CD8-positive, alpha-beta memory T cell (primary cell): ENCODE results near the gene MAP3K12. TPM values are rescaled to one million over a fixed set of nuclear protein-coding genes. Genes with fewer than 3 reads are reported as not detected.
"Not testable (repeated sequence)": the region's sequence is repeated elsewhere in the genome, so short reads cannot be mapped to it uniquely, and the experiment has no call there.

Source experiments
- CTCF ChIA-PET: fragments of 350-600 bp; sonication (Branson Sonifier 250); formaldehyde crosslinking; loops from one replicate; lab custom pipeline; 2021; ENCODE audit warnings: antibody characterized with exemption; lab: Charles Lee
- POLR2A ChIA-PET: fragments of 350-600 bp; sonication (Branson Sonifier 250); formaldehyde crosslinking; loops from one replicate; lab custom pipeline; 2021; ENCODE audit warnings: antibody characterized with exemption; lab: Charles Lee
- DNase-seq, 5 donors: peaks; one replicate each; pipeline versions ENCODE4 v3.0.0 to v3.0.0-alpha.2; 2020 to 2022; ENCODE audit warnings: mixed read lengths in 1 of 5
- H3K27ac ChIP-seq: one replicate; pipeline ENCODE4 v1.7.0; 2013; ENCODE audit warnings: low read depth, mild to moderate bottlenecking, low read length, moderate library complexity
- H3K27me3 ChIP-seq: 2 replicates; pipeline ENCODE4 v1.7.0; 2013; ENCODE audit warnings: low read length, mild to moderate bottlenecking; ENCODE audit not compliant: insufficient read depth, poor library complexity, severe bottlenecking
- H3K36me3 ChIP-seq: 2 replicates; pipeline ENCODE4 v1.7.0; 2013; ENCODE audit warnings: mild to moderate bottlenecking, low read length, moderate library complexity; ENCODE audit not compliant: insufficient read depth
- H3K4me1 ChIP-seq: 2 replicates; pipeline ENCODE4 v1.7.0; 2013; ENCODE audit warnings: mild to moderate bottlenecking, low read length, moderate library complexity; ENCODE audit not compliant: insufficient read depth
- H3K4me3 ChIP-seq: 2 replicates; pipeline ENCODE4 v1.7.0; 2013; ENCODE audit warnings: mild to moderate bottlenecking, low read length
- H3K9me3 ChIP-seq: 2 replicates; pipeline ENCODE4 v1.7.0; 2013; ENCODE audit warnings: mild to moderate bottlenecking, low read length
- H3K27ac Mint-ChIP-seq, 8 donors: one replicate each; pipeline ENCODE4 v1.8.0; 2020 to 2021; ENCODE audit warnings: mixed read lengths in 8 of 8, mild to moderate bottlenecking in 6 of 8, inconsistent platforms in 3 of 8, moderate library complexity in 3 of 8
- H3K27me3 Mint-ChIP-seq, 2 donors: one replicate each; pipeline ENCODE4 v1.8.0; 2020 to 2021; ENCODE audit warnings: mixed read lengths in 2 of 2, mild to moderate bottlenecking in 1 of 2, moderate library complexity in 1 of 2
- H3K36me3 Mint-ChIP-seq, 3 donors: one replicate each; pipeline ENCODE4 v1.8.0; 2020 to 2021; ENCODE audit warnings: mixed read lengths in 3 of 3, inconsistent platforms in 1 of 3, mild to moderate bottlenecking in 1 of 3
- H3K4me1 Mint-ChIP-seq, 3 donors: one replicate each; pipeline ENCODE4 v1.8.0; 2020 to 2021; ENCODE audit warnings: mixed read lengths in 3 of 3, inconsistent platforms in 1 of 3, mild to moderate bottlenecking in 1 of 3
- H3K4me3 Mint-ChIP-seq, 7 donors: one replicate each; pipeline ENCODE4 v1.8.0; 2020 to 2021; ENCODE audit warnings: mixed read lengths in 7 of 7, mild to moderate bottlenecking in 6 of 7, moderate library complexity in 4 of 7, inconsistent platforms in 2 of 7
- H3K9me3 Mint-ChIP-seq, 5 donors: one replicate each; pipeline ENCODE4 v1.8.0; 2020 to 2022; ENCODE audit warnings: mixed read lengths in 5 of 5, mild to moderate bottlenecking in 3 of 5, moderate library complexity in 2 of 5, inconsistent platforms in 1 of 5
- polyA plus RNA-seq: library from polyadenylated mRNA; unstranded; fragments of 300-500 nt; fragmentation: Illumina TruSeq; gene quantifications from one replicate; pipeline ENCODE4 v1.2.3, GENCODE V29; 2021
- total RNA-seq, 2 experiments: library from RNA; stranded (reverse); gene quantifications; one replicate each; pipeline ENCODE4 v1.2.3, GENCODE V29; 2021

The MAP3K12 gene
- total and polyA plus RNA-seq, 3 experiments from 2014 or later: 6.9 to 11.9 (median 11.9) TPM

- Histone ChIP-seq H3K36me3 (peaks cover 22% of the 10 kb centered on the region), H3K4me3 (peak within 1 kb of the TSS; percentile 89), H3K4me1 (peaks cover 43% of the 10 kb centered on the region), H3K9me3 (no peaks in the 10 kb centered on the region), H3K27ac (peak within 1 kb of the TSS; percentile 91), H3K27me3 (no peaks in the 10 kb centered on the region)
- Mint-ChIP-seq H3K4me1 (peaks cover 37 to 48% (median 47%) of the 10 kb centered on the region in 3 donors), H3K36me3 (peaks cover 0 to 40% (median 7%) of the 10 kb centered on the region in 3 donors), H3K4me3 (peak within 1 kb of the TSS; percentile 94 to 98 (median 97)), H3K27ac (peak within 1 kb of the TSS; percentile 86 to 98 (median 96)), H3K27me3 (no peaks in the 10 kb centered on the region), H3K9me3 (no peaks in the 10 kb centered on the region)
- peak; percentile 95 to 99 (median 98) for DNase-seq
- ChIA-PET POLR2A (interaction anchor here (0.7 to 1.6 kb wide), 8 partner anchors 10 to 435 kb away, joined by 3 to 13 read pairs (median 4); partner anchors contain the start of genes AAAS, EIF4B, SP1 and TARBP2), CTCF (interaction anchor here (0.6 to 3.1 kb wide), 8 partner anchors 9 to 120 kb away, joined by 3 to 11 read pairs (median 4); partner anchors contain the start of gene AAAS)
These were observed 58.0 kb downstream of the MAP3K12 start, which contains the start of gene PRR13 for GRCh38 chr12:53441040-53441833. Gene PRR13 (plus strand): TSS chr12:53441734. CDS start chr12:53442715, 981 bp downstream.

- POLR2A ChIA-PET: interaction anchor here (0.7 kb wide), 1 partner anchor 271 kb away, joined by 7 read pairs; no protein-coding TSS in a partner anchor
- Mint-ChIP-seq H3K4me3 (peak overlapping the region in 3 of 7 donors; percentile 1 to 36 (median 3)), H3K27ac (peak overlapping the region in 1 of 8 donors; percentile 7), H3K36me3 (peaks cover 0 to 23% (median 3%) of the 10 kb centered on the region in 3 donors), H3K4me1 (peaks cover 22 to 32% (median 31%) of the 10 kb centered on the region in 3 donors)
- not testable (repeated sequence) for H3K27me3 ChIP-seq, DNase-seq, H3K27me3 Mint-ChIP-seq, H3K36me3 ChIP-seq, H3K4me3 ChIP-seq, H3K27ac ChIP-seq, H3K9me3 ChIP-seq, H3K9me3 Mint-ChIP-seq
- H3K4me1 ChIP-seq: peaks cover 29% of the 10 kb centered on the region
- CTCF ChIA-PET: interaction anchor here (0.8 to 3.1 kb wide), 4 partner anchors 18 to 118 kb away, joined by 3 to 11 read pairs (median 5); partner anchors contain the start of gene AAAS
These were observed 59.7 kb downstream of the MAP3K12 start for GRCh38 chr12:53439582-53439981.

GRCh38 chr12:53435326-53435725, 63.9 kb downstream of the MAP3K12 start:
- H3K4me3 Mint-ChIP-seq, DNase-seq, POLR2A ChIA-PET, H3K9me3 ChIP-seq, H3K4me3 ChIP-seq, H3K27ac ChIP-seq, H3K27ac Mint-ChIP-seq, H3K36me3 Mint-ChIP-seq, CTCF ChIA-PET, H3K4me1 ChIP-seq, H3K9me3 Mint-ChIP-seq, H3K4me1 Mint-ChIP-seq, H3K27me3 Mint-ChIP-seq, H3K27me3 ChIP-seq, H3K36me3 ChIP-seq: not testable (repeated sequence)

GRCh38 chr12:53431187-53431586, 68.1 kb downstream of the MAP3K12 start:
- H3K4me3 ChIP-seq: no peak overlapping the region
- DNase-seq: no peak
- no peak overlapping the region for H3K27ac ChIP-seq
- H3K9me3 ChIP-seq: no peaks in the 10 kb centered on the region
- CTCF ChIA-PET: interaction anchor here (2.6 kb wide), 1 partner anchor 79 kb away, joined by 10 read pairs; no protein-coding TSS in a partner anchor
- no peaks in the 10 kb centered on the region for H3K27me3 Mint-ChIP-seq
- POLR2A ChIA-PET: no interaction called here
- H3K36me3 ChIP-seq: no peaks in the 10 kb centered on the region
- no peaks in the 10 kb centered on the region for H3K27me3 ChIP-seq
- H3K4me1 Mint-ChIP-seq: no peaks in the 10 kb centered on the region
- H3K9me3 Mint-ChIP-seq: no peaks in the 10 kb centered on the region
- H3K27ac Mint-ChIP-seq: no peak overlapping the region
- H3K4me3 Mint-ChIP-seq: no peak overlapping the region
- H3K36me3 Mint-ChIP-seq: no peaks in the 10 kb centered on the region
- no peaks in the 10 kb centered on the region for H3K4me1 ChIP-seq

- Histone ChIP-seq H3K4me1 (no peaks in the 10 kb centered on the region), H3K4me3 (no peak overlapping the region), H3K27ac (no peak overlapping the region), H3K9me3 (no peaks in the 10 kb centered on the region), H3K27me3 (no peaks in the 10 kb centered on the region), H3K36me3 (no peaks in the 10 kb centered on the region)
- Mint-ChIP-seq H3K9me3 (no peaks in the 10 kb centered on the region), H3K27me3 (no peaks in the 10 kb centered on the region), H3K36me3 (no peaks in the 10 kb centered on the region), H3K4me1 (no peaks in the 10 kb centered on the region), H3K4me3 (no peak overlapping the region), H3K27ac (no peak overlapping the region)
- CTCF ChIA-PET: interaction anchor here (0.7 to 1.1 kb wide), 2 partner anchors 46 to 78 kb away, joined by 3 read pairs; no protein-coding TSS in a partner anchor
- POLR2A ChIA-PET: no interaction called here
- DNase-seq: no peak
These were observed 69.1 kb downstream of the MAP3K12 start for GRCh38 chr12:53430116-53430515.

Other genes with a start within 250 kb of the MAP3K12 start
- 10 to 100 TPM; 58.4 to 63.4 TPM for gene ESPL1, start 231.2 kb downstream of the MAP3K12 start, total RNA-seq
- gene ESPL1, start 231.2 kb downstream of the MAP3K12 start, polyA plus RNA-seq: not detected
- 100 to 1,000 TPM; 380 to 385 TPM for gene PFDN5, start 203.9 kb downstream of the MAP3K12 start, total RNA-seq
- gene PFDN5, start 203.9 kb downstream of the MAP3K12 start, polyA plus RNA-seq: 1,325 TPM
- gene MYG1, start 199.8 kb downstream of the MAP3K12 start, total RNA-seq: 10 to 100 TPM; 81.1 to 82.5 TPM
- 67.9 TPM for gene MYG1, start 199.8 kb downstream of the MAP3K12 start, polyA plus RNA-seq
- 10 to 100 TPM; 77.9 to 79.7 TPM for gene AAAS, start 177.8 kb downstream of the MAP3K12 start, total RNA-seq
- 38.9 TPM for gene AAAS, start 177.8 kb downstream of the MAP3K12 start, polyA plus RNA-seq
- not detected for gene SP7, start 163.1 kb downstream of the MAP3K12 start, total RNA-seq
- gene SP7, start 163.1 kb downstream of the MAP3K12 start, polyA plus RNA-seq: not detected
- 10 to 100 TPM; 61.1 to 63.3 TPM for gene SP1, start 119.3 kb downstream of the MAP3K12 start, total RNA-seq
- gene SP1, start 119.3 kb downstream of the MAP3K12 start, polyA plus RNA-seq: 6.6 TPM
- gene AMHR2, start 75.6 kb downstream of the MAP3K12 start, total RNA-seq: not detected
- gene AMHR2, start 75.6 kb downstream of the MAP3K12 start, polyA plus RNA-seq: not detected
- 100 to 1,000 TPM; 234 to 236 TPM for gene PRR13, start 57.7 kb downstream of the MAP3K12 start, total RNA-seq
- 602 TPM for gene PRR13, start 57.7 kb downstream of the MAP3K12 start, polyA plus RNA-seq
- 1,000 to 10,000 TPM in 1 of 2 experiments, 100 to 1,000 TPM in 1; 995 to 1,025 TPM for gene PCBP2, start 47.4 kb downstream of the MAP3K12 start, total RNA-seq
- 104 TPM for gene PCBP2, start 47.4 kb downstream of the MAP3K12 start, polyA plus RNA-seq
- gene TARBP2, start 1.8 kb upstream of the MAP3K12 start, total RNA-seq: 10 to 100 TPM; 62.1 to 65.1 TPM
- 26.3 TPM for gene TARBP2, start 1.8 kb upstream of the MAP3K12 start, polyA plus RNA-seq
- not detected for gene NPFF, start 8.0 kb upstream of the MAP3K12 start, total RNA-seq
- gene NPFF, start 8.0 kb upstream of the MAP3K12 start, polyA plus RNA-seq: not detected
- 10 to 100 TPM; 27.6 to 28.1 TPM for gene ATF7, start 126.9 kb upstream of the MAP3K12 start, total RNA-seq
- 13.4 TPM for gene ATF7, start 126.9 kb upstream of the MAP3K12 start, polyA plus RNA-seq
- 100 to 1,000 TPM; 342 to 350 TPM for gene ATP5MC2, start 176.6 kb upstream of the MAP3K12 start, total RNA-seq
- 529 TPM for gene ATP5MC2, start 176.6 kb upstream of the MAP3K12 start, polyA plus RNA-seq
- gene CALCOCO1, start 228.0 kb upstream of the MAP3K12 start, total RNA-seq: 10 to 100 TPM; 29.5 to 31.4 TPM
- gene CALCOCO1, start 228.0 kb upstream of the MAP3K12 start, polyA plus RNA-seq: 73.9 TPM